ENCODE results near the gene ARSK.

DNA sequence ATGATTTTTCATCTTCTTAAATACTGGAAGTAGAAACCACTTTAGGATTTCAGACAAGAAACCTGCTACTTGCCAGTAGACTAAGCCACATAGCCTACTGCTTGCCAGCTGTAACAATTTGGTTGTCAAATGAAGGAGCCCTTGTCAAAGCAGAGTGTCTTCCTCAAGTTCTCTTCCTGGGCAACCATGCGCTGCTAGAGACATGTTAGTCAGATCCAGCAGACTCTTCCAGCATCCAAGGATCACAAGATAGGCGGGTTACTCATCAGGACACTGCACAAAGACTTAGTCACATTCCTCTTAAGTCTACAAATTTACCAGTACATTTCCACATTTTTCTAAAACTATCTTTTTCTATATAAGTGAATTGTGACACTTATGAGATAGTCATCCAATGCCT is 24.5 kb upstream of the ARSK start:
- TF ChIP-seq EZH2 (IDR thresholded peaks at IDR 0.05) (no peak), POLR2AphosphoS5 (IDR thresholded peaks at IDR 0.05; ENCODE audit: borderline replicate concordance, low read depth, low read length) (no peak), FOXP2 (optimal IDR thresholded peaks at IDR 0.05; ENCODE audit: control extremely low read depth, extremely low read length, insufficient read depth) (no peak)
